Gastroesophageal sphincter (tissue), 4 donors: Measurements from ENCODE around the gene CNN3. TPM values are rescaled to one million over a fixed set of nuclear protein-coding genes. Genes with fewer than 3 reads are reported as not detected.

Experiments used
- ATAC-seq: fragments of 150-250 bp; one replicate; pipeline ENCODE4 v1.9.1; 2016; ENCODE audit warnings: mild to moderate bottlenecking, moderate library complexity
- H3K27ac ChIP-seq, 4 donors: fragments of 200-600 bp; sonication (generic) in 3 of 4; 1 replicate in 3 of 4; 2 replicates in 1 of 4; pipeline ENCODE4 v1.5.1; 2016 to 2019
- H3K27me3 ChIP-seq: fragments of 200-600 bp; sonication (generic); one replicate; pipeline ENCODE4 v1.5.1; 2019
- H3K36me3 ChIP-seq, 2 donors: fragments of 200-600 bp; sonication (generic); one replicate each; pipeline ENCODE4 v1.5.1; 2019; ENCODE audit warnings: control low read depth in 1 of 2
- H3K4me1 ChIP-seq, 3 donors: fragments of 200-600 bp; sonication (generic); 1 replicate in 2 of 3; 2 replicates in 1 of 3; pipeline ENCODE4 v1.5.1; 2016 to 2019; ENCODE audit warnings: control low read depth in 2 of 3
- H3K4me3 ChIP-seq, 2 donors: fragments of 200-600 bp; sonication (generic); one replicate each; pipeline ENCODE4 v1.5.1; 2019; ENCODE audit warnings: mild to moderate bottlenecking in 1 of 2, moderate library complexity in 1 of 2
- H3K9me3 ChIP-seq, 3 donors: fragments of 200-600 bp; sonication (generic); one replicate each; pipeline ENCODE4 v1.5.1; 2017 to 2019; ENCODE audit warnings: control low read depth in 2 of 3
- CTCF ChIP-seq, 4 experiments: fragments of 200-600 bp in 2 of 4; fragments of 450-650 bp in 2 of 4; sonication (generic) in 1 of 4; IDR thresholded peaks; one replicate each; pipeline ENCODE4 v1.5.1; 2017 to 2019; ENCODE audit warnings: antibody characterized with exemption in 4 of 4, mild to moderate bottlenecking in 2 of 4, moderate library complexity in 2 of 4
- EP300 ChIP-seq: sonication (generic); formaldehyde crosslinking; IDR thresholded peaks from one replicate; pipeline ENCODE4 v1.6.1; 2017; ENCODE audit warnings: antibody characterized with exemption, mild to moderate bottlenecking
- POLR2A ChIP-seq, 2 donors: fragments of 450-650 bp; IDR thresholded peaks; one replicate each; pipeline ENCODE4 v1.6.1; 2017; ENCODE audit warnings: antibody characterized with exemption in 2 of 2, mild to moderate bottlenecking in 2 of 2, moderate library complexity in 1 of 2
- POLR2AphosphoS5 ChIP-seq: sonication (generic); formaldehyde crosslinking; IDR thresholded peaks from one replicate; pipeline ENCODE4 v1.6.1; 2017; ENCODE audit warnings: antibody characterized with exemption
- WGBS, 2 donors: methylation state at CpG; one replicate each; pipeline ENCODE4 v1.1.5; 2018; ENCODE audit warnings: low coverage in 1 of 2; 5-methylcytosine and 5-hydroxymethylcytosine counted together
- total RNA-seq, 4 donors: library from RNA; depleted of rRNA; stranded (reverse); fragments of >200 nt; gene quantifications; one replicate each; pipeline ENCODE4 v1.1.0, GENCODE V29; 2016

The CNN3 gene
- total RNA-seq, 4 donors from 2014 or later, result 145 to 292 (median 217) TPM

- Histone ChIP-seq H3K36me3 (peaks cover 0 to 23% of the 10 kb centered on the region in 2 donors), H3K27me3 (no peaks in the 10 kb centered on the region), H3K4me1 (peaks cover 0 to 50% (median 5%) of the 10 kb centered on the region in 3 donors), H3K9me3 (no peaks in the 10 kb centered on the region), H3K27ac (no peak overlapping the region), H3K4me3 (no peak overlapping the region)
- TF ChIP-seq CTCF (IDR thresholded peaks at IDR 0.05) (no peak), POLR2AphosphoS5 (no peak), EP300 (no peak), POLR2A (IDR thresholded peaks at IDR 0.05) (no peak)
- 67 to 69% methylated on average over 2 of the region's 2 CpGs for WGBS, 2 donors
- ATAC-seq, result no peak
These were observed 7.6 kb upstream of the CNN3 start for GRCh38 chr1:94934551-94934950.

- Histone ChIP-seq H3K4me1 (peaks cover 4 to 43% (median 4%) of the 10 kb centered on the region in 3 donors), H3K27me3 (no peaks in the 10 kb centered on the region), H3K4me3 (no peak overlapping the region), H3K27ac (no peak overlapping the region), H3K9me3 (no peaks in the 10 kb centered on the region), H3K36me3 (peaks cover 0 to 23% of the 10 kb centered on the region in 2 donors)
- no peak for ATAC-seq
- TF ChIP-seq POLR2AphosphoS5 (no peak), EP300 (no peak), CTCF (IDR thresholded peaks at IDR 0.05) (no peak), POLR2A (IDR thresholded peaks at IDR 0.05) (no peak)
- WGBS, 2 donors, result 90 to 91% methylated on average over 6 to 7 of the region's 7 CpGs
These were observed 4.4 kb upstream of the CNN3 start for GRCh38 chr1:94931254-94931841.

GRCh38 chr1:94929351-94930217 is 2.7 kb upstream of the CNN3 start:
- 54 to 58% methylated on average over 10 to 11 of the region's 11 CpGs for WGBS, 2 donors
- Histone ChIP-seq H3K27me3 (no peaks in the 10 kb centered on the region), H3K36me3 (peaks cover 0 to 23% of the 10 kb centered on the region in 2 donors), H3K4me1 (peaks cover 4 to 44% (median 4%) of the 10 kb centered on the region in 3 donors), H3K4me3 (peak overlapping the region in 1 of 2 donors; percentile 92), H3K9me3 (no peaks in the 10 kb centered on the region), H3K27ac (peak overlapping the region; percentile 4 to 100 (median 97))
- TF ChIP-seq POLR2A (IDR thresholded peaks at IDR 0.05) (no peak), EP300 (no peak), CTCF (IDR thresholded peaks at IDR 0.05) (no peak), POLR2AphosphoS5 (no peak)
- ATAC-seq, result no peak

GRCh38 chr1:94928293-94928939 is 1.5 kb upstream of the CNN3 start:
- Histone ChIP-seq H3K9me3 (no peaks in the 10 kb centered on the region), H3K27ac (peak overlapping the region; percentile 93 to 100 (median 97)), H3K4me1 (peaks cover 6 to 56% (median 15%) of the 10 kb centered on the region in 3 donors), H3K4me3 (peak overlapping the region; percentile 68 to 92), H3K36me3 (peaks cover 0 to 17% of the 10 kb centered on the region in 2 donors), H3K27me3 (no peaks in the 10 kb centered on the region)
- 47 to 100% methylated on average over 1 to 7 of the region's 7 CpGs for WGBS, 2 donors
- no peak for TF ChIP-seq POLR2AphosphoS5
- TF ChIP-seq CTCF (IDR thresholded peaks at IDR 0.05), result no peak
- no peak for TF ChIP-seq EP300
- TF ChIP-seq POLR2A (IDR thresholded peaks at IDR 0.05), result no peak
- ATAC-seq, result no peak
